ENCODE results near the gene SYTL4.

DNA sequence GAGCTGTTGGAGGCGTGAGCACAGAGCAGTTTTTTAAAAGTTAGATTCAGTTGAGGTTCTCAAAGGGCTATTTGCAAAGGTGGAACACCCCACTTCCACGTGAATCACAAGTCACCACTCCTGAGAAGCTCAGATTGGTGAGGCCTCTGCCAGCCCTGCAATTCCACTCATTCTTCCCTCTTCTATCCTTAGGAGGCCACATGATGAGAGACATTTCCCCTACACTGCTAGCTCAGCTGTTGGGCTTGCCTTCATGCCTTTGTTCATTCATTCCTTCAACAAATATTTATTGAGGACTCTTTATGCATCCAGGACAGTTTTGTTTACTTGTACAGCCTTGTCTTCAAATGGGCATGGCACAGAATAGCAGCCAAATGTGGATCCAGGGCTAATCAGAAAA, 84.2 kb downstream of the SYTL4 start:
- TF ChIP-seq CTCF (IDR thresholded peaks at IDR 0.05) = no peak
- TF ChIP-seq POLR2A (IDR thresholded peaks at IDR 0.05) = no peak

Measured in adrenal gland (tissue), 5 donors.